A549 treated with RU486 at 1 μM for 4 hours (cell line): ENCODE measurements around the gene TIA1. TPM values are rescaled to one million over a fixed set of nuclear protein-coding genes. Genes with fewer than 3 reads are reported as not detected.

Experiments
- total RNA-seq: library from RNA; stranded (reverse); fragments of 200-300 nt; extraction: Qiagen RNA extraction; gene quantifications from 5 replicates; pipeline ENCODE4 v1.2.3, GENCODE V29; 2022; ENCODE audit warnings: low read depth

The TIA1 gene, protein sequence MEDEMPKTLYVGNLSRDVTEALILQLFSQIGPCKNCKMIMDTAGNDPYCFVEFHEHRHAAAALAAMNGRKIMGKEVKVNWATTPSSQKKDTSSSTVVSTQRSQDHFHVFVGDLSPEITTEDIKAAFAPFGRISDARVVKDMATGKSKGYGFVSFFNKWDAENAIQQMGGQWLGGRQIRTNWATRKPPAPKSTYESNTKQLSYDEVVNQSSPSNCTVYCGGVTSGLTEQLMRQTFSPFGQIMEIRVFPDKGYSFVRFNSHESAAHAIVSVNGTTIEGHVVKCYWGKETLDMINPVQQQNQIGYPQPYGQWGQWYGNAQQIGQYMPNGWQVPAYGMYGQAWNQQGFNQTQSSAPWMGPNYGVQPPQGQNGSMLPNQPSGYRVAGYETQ
- total RNA-seq: 46.1 to 54.8 TPM (median 48.1 TPM) in 5 replicates

DNA sequence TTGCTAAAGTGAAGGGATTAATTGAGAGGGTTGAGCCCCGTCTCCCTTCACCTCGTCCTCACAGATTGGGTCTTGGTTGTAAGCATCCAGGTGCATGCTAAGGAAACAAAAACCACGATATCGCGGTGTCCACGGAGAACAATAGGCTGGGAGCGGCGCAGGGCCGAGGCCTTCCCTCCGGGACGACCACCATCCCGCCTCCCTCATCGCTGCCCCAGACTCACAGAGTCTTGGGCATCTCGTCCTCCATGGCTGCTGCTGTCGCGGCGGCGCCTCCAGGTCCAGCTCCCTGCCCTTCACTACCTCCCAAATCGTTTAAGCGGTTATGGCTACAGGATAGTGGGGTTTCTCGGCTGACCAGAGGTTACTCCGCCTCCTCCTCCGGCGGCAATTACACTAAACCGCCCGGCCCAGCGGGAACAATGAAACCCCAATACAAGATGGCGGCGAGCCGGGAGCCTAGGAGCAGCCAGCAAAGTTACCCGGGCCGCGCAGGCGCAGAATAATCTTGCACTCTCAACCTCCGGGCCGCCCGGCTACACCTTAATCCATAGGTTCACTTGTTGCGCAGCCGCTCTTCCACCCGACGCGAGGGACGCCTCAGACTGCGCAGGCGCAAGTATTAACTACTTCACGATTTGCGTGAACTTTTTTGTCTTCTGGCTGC lies at the start of gene TIA1:
Gene TIA1, minus strand, starts transcription at position 448 of the 667 bp plus-strand sequence. Its CDS starts 198 bp downstream, at position 250.

DNA sequence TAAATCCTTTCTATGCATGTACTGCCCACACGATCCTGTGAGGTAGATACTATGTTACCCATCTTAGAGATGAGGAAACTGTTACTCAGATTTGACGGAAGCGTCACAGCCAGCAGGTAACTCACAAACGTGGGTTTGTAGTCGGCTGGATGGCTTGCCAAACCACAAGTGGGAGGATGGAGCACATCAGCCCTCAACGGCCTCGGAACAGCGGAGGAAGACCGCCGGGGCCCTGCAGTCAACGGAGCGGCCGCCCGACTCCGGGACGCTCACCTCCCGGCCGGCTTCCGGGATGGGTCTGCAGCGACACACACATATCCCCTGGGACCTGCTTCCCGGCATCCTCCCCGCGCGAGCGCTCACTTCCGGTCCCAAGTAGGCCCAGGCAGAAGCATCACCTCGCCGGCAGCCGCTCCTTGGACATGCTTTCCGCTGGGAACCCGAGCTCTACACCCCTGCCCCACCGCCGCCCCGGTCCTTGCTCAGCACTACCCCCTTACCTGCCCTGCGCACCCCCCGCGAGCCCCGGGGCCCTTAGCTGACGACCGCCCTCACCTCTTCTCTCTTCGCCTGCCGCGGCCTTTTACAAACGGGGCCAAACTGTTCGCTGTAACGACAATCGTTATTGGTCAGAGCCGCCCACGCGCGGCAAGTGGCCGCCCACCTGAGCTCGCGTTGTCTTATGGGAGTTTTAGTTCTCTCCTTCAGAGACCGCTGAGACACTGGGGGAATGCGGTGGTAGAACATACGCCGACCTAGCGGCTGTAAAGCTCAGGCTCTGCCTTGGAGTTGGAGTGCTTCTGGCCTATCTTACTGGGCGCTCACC lies 57.8 kb downstream of the TIA1 start, which contains the start of gene C2orf42:
Gene C2orf42, minus strand, starts transcription at position 602 of the 826 bp plus-strand sequence. CDS start 9,034 bp downstream, outside the sequence.

Other genes with a start within 250 kb of the TIA1 start
- 371 to 437 TPM (median 419 TPM) in 5 replicates for gene PCBP1, start 161.2 kb downstream of the TIA1 start, total RNA-seq
- 6.5 to 9.9 TPM (median 8.1 TPM) in 5 replicates for gene C2orf42, start 57.6 kb downstream of the TIA1 start, total RNA-seq
- gene PCYOX1, start 9.5 kb upstream of the TIA1 start, total RNA-seq: 27.6 to 45.0 TPM (median 42.2 TPM) in 5 replicates
- 329 to 514 TPM (median 362 TPM) in 5 replicates for gene SNRPG, start 45.1 kb upstream of the TIA1 start, total RNA-seq
- 89.9 to 106 TPM (median 99.5 TPM) in 5 replicates for gene FAM136A, start 53.4 kb upstream of the TIA1 start, total RNA-seq